HG03520 (cell line): Measurements from ENCODE around the gene APEH.

ENCODE experiments used
- ATAC-seq: cut with Tn5 transposase; IDR thresholded peaks from one replicate; pipeline ENCODE4 v1.9.1; 2021; ENCODE audit warnings: mild to moderate bottlenecking, moderate library complexity; ENCODE audit not compliant: unreplicated experiment

The APEH gene

DNA sequence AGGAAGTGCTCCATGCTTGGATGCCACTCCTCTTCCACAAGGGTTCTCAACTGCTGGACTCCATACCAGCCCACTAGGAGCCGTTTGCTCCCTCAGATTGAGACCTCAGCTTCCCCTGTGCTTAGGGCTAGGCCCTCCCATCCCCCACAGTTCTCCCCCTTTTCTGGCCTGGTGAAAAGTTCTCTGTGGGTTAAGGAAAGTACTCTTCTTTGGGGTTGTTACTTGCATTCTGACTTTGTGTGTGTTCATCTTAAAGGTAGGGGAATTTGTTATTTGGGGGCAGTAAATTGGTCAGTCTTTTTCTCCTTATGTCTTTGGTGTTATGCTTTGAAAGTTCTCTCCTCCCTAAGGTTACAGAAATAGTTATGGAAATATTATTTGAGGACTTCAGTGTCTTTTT lies 24.0 kb upstream of the APEH start:
- ATAC-seq: no peak

DNA sequence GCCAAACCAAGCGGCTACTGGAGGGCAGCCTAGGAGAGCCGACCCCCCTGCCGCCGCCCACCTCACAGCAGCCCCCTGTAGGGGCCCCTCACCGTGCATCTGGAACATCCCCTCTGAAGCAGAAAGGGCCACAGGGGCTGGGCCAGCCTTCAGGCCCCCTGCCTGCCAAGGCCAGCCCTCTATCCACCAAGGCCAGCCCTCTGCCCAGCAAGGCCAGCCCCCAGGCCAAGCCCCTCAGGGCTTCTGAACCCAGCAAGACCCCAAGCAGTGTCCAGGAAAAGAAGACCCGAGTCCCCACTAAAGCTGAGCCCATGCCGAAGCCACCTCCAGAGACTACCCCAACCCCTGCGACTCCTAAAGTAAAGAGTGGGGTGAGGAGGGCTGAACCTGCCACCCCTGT lies 23.5 kb upstream of the APEH start:
- no peak for ATAC-seq

DNA sequence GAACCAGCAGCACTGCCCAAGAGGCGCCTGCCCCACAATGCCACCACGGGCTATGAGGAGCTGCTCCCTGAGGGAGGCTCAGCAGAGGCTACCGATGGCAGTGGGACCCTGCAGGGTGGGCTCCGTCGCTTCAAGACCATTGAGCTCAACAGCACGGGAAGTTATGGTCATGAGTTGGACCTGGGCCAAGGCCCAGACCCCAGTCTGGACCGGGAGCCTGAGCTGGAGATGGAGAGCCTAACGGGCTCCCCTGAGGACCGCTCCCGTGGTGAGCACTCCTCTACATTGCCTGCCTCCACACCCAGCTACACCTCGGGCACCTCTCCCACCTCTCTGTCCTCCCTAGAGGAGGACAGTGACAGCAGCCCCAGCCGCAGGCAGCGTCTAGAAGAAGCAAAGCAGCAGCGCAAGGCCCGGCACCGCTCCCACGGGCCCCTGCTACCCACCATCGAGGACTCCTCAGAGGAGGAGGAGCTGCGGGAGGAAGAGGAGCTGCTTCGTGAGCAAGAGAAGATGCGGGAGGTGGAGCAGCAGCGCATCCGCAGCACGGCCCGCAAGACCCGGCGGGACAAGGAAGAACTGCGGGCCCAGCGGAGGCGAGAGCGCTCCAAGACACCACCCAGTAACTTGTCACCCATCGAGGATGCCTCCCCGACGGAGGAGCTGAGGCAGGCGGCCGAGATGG lies 21.8 kb upstream of the APEH start:
- no peak for ATAC-seq

DNA sequence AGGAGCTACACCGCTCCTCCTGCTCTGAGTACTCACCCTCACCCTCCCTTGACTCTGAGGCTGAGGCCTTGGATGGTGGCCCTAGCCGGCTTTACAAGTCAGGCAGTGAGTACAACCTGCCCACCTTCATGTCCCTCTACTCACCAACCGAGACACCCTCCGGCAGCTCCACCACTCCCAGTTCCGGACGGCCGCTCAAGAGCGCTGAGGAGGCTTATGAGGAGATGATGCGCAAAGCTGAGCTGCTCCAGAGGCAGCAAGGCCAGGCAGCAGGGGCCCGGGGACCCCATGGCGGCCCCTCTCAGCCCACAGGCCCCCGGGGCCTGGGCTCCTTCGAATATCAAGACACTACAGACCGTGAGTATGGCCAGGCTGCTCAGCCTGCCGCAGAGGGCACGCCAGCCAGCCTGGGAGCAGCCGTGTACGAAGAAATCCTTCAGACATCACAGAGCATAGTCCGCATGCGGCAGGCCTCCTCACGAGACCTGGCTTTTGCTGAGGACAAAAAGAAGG lies 21.2 kb upstream of the APEH start:
- ATAC-seq: no peak

DNA sequence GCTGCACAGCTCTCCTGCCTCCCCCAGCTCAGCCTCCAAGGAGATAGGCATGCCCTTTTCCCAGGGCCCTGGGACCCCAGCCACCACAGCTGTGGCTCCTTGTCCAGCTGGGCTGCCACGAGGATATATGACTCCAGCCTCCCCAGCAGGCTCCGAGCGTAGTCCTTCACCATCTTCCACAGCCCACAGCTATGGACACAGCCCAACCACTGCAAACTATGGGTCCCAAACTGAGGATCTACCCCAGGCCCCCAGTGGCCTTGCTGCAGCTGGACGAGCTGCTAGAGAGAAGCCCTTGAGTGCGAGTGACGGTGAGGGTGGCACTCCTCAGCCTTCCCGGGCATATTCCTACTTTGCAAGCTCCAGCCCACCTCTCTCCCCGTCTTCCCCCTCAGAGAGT lies 20.5 kb upstream of the APEH start:
- ATAC-seq: no peak

DNA sequence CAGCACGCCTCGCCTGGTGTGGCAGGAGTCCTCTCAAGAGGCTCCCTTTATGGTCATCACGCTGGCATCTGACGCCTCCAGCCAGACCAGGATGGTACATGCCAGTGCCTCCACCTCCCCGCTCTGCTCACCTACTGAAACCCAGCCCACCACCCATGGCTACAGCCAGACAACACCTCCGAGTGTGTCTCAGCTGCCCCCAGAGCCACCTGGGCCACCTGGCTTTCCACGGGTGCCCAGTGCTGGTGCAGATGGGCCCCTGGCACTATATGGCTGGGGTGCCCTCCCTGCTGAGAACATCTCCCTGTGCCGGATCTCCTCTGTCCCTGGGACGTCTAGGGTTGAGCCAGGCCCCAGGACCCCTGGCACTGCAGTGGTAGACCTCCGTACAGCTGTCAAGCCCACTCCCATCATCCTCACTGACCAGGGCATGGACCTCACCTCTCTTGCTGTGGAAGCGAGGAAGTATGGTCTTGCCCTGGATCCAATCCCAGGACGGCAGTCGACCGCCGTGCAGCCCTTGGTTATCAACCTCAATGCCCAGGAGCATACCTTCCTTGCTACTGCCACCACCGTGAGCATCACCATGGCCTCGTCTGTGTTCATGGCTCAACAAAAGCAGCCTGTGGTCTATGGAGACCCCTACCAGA lies 19.9 kb upstream of the APEH start:
- ATAC-seq: no peak

DNA sequence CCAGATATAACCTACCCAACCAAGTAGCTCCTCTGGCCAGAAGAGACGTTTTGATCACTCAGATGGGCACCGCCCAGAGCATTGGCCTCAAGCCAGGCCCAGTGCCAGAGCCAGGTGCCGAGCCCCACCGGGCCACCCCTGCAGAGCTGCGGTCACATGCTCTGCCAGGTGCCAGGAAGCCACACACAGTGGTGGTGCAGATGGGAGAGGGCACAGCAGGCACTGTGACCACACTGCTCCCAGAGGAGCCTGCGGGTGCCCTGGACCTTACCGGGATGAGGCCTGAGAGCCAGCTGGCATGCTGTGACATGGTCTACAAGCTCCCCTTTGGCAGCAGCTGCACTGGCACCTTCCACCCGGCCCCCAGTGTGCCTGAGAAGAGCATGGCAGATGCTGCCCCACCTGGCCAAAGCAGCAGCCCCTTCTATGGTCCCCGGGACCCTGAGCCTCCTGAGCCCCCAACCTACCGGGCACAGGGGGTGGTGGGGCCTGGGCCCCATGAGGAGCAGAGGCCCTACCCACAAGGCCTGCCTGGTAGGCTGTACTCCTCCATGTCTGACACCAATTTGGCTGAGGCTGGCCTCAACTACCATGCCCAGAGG lies 19.1 kb upstream of the APEH start:
- ATAC-seq: no peak

DNA sequence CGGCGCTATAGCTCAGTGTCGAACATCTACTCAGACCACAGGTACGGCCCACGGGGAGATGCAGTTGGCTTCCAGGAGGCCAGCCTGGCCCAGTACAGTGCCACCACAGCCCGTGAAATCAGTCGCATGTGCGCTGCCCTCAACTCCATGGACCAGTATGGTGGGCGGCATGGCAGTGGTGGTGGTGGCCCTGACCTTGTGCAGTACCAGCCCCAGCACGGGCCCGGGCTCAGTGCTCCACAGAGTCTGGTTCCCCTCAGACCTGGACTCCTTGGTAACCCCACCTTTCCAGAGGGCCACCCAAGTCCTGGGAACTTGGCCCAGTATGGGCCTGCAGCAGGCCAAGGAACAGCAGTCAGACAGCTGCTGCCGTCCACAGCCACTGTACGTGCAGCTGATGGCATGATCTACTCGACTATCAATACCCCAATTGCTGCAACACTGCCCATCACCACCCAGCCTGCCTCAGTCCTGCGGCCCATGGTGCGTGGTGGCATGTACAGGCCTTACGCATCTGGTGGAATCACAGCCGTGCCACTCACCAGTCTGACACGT lies 18.3 kb upstream of the APEH start:
- ATAC-seq: no peak

DNA sequence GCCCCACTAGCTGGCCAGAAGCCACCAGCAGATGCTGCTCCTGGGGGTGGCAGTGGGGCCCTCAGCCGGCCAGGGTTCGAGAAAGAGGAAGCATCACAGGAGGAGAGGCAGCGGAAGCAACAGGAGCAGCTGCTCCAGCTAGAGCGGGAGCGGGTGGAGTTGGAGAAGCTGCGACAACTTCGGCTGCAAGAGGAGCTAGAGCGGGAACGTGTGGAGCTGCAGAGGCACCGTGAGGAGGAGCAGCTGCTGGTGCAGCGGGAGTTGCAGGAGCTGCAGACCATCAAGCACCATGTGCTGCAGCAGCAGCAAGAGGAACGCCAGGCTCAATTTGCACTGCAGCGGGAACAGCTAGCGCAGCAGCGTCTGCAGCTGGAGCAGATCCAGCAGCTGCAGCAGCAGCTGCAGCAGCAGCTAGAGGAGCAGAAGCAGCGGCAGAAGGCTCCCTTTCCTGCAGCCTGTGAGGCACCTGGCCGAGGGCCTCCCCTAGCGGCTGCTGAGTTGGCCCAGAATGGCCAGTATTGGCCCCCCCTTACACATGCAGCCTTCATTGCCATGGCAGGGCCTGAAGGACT lies 17.5 kb upstream of the APEH start:
- no peak for ATAC-seq

DNA sequence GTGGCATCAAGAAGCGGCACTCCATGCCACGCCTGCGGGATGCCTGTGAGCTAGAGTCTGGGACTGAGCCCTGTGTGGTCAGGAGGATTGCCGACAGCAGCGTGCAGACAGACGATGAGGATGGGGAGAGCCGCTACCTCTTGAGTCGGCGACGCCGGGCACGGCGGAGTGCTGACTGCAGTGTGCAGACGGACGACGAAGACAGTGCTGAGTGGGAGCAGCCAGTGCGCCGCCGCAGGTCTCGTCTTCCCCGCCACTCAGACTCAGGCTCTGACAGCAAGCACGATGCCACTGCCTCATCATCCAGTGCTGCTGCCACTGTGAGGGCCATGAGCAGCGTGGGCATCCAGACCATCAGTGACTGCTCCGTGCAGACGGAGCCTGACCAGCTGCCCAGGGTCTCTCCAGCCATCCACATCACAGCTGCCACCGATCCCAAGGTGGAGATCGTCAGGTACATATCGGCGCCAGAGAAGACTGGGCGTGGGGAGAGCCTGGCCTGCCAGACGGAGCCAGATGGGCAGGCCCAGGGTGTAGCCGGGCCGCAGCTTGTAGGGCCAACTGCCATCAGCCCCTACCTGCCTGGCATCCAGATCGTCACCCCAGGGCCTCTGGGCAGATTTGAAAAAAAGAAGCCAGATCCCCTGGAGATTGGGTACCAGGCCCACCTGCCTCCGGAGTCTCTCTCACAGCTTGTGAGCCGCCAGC lies 16.8 kb upstream of the APEH start:
- ATAC-seq: no peak

DNA sequence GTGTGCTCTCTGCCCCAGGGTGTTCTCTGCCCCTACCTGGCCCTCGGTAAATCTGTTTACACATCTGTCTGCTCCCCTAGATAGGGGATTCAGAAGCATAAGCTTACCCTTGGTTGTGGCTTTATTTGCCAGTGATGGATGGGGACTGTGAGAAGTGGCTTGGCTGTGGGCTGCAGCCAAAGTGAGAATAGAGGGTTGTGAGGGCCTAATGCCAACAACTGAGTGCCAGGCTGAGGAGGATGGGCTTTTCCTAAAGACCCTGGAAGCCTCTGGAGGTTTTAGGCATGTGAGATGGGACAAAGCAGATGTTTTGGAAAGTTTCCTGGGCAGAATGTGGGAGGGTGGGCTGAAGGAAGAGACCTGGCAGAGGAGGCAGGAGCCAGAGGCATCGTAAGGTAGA lies 15.4 kb upstream of the APEH start:
- ATAC-seq: no peak

DNA sequence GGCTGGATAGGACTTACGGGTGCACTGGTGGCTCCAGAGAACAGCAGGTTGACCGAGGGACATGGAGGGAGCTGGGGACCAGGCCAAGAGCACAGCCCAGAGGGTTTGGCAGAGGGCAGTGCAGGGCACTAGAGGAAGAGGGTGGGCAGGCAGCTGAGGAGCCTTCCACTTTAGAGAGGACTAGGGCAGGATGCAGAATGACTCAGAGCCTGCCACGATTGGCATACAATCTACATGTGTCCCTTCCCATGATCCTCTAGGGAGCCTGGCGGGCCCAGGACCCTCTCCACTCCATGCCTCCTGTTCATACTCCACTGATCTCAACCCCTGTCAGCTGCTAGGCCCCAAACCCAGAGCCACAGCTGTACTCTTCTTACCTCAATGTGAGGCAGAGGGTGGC lies 14.4 kb upstream of the APEH start:
- ATAC-seq: no peak

DNA sequence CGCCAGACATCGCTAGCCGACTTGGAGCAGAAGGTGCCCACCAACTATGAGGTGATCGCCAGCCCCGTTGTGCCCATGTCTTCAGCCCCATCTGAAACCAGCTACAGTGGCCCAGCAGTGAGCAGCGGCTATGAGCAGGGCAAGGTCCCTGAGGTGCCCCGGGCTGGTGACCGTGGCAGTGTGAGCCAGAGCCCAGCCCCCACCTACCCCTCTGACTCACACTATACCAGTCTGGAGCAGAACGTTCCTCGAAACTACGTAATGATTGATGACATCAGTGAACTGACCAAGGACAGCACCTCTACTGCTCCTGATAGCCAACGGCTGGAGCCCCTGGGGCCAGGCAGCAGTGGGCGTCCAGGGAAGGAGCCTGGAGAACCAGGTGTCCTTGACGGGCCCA lies 12.9 kb upstream of the APEH start:
- no peak for ATAC-seq

DNA sequence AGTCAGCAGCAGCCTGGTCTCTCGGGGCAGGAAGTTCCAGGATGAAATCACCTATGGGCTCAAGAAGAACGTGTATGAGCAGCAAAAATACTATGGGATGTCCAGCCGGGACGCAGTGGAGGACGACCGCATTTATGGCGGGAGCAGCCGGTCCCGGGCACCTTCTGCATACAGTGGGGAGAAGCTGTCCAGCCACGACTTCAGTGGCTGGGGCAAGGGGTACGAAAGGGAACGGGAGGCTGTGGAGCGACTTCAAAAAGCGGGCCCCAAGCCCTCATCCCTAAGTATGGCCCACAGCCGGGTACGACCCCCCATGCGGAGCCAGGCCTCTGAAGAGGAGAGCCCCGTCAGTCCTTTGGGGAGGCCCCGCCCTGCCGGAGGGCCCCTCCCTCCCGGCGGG lies 12.1 kb upstream of the APEH start:
- ATAC-seq: no peak

DNA sequence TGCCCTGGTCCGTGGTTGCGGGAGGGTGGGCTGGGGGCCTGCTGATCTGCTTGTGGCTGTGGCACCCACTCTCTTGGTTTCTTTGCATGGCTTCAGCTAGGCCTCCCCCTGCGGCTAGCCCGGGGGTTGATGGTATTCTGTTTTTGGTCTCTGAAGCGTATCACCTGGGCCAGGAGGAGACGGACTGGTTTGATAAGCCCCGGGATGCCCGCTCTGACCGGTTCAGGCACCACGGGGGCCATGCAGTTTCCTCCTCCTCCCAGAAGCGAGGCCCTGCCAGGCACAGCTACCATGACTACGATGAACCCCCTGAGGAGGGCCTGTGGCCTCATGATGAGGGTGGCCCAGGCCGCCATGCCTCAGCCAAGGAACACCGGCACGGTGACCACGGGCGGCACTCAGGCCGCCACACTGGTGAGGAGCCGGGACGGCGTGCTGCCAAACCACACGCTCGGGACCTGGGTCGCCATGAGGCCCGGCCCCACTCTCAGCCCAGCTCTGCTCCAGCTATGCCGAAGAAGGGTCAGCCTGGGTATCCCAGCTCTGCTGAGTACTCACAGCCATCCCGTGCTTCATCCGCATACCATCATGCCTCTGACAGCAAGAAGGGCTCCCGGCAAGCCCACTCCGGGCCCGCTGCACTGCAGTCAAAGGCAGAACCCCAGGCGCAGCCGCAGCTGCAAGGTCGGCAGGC lies 11.3 kb upstream of the APEH start:
- no peak for ATAC-seq

DNA sequence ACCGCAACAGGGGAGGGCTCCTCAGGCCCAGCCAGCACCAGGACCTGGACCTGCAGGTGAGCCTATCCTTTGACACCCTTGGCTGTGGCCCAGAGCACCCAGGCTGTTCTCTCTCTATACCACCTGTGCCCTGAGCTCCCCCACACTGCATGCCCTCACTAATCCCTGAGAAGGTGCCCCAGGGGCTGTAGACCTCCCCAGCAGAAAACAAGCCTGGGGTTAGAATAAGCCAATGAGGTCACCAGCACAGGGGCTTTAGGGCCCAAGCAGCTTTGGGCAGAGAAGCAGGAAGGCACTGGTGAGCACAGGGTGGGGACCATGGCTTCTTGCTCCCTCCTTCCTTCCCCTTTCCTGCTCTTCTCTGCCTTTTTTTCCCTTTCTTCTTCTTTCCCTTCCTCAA lies 10.3 kb upstream of the APEH start:
- no peak for ATAC-seq

DNA sequence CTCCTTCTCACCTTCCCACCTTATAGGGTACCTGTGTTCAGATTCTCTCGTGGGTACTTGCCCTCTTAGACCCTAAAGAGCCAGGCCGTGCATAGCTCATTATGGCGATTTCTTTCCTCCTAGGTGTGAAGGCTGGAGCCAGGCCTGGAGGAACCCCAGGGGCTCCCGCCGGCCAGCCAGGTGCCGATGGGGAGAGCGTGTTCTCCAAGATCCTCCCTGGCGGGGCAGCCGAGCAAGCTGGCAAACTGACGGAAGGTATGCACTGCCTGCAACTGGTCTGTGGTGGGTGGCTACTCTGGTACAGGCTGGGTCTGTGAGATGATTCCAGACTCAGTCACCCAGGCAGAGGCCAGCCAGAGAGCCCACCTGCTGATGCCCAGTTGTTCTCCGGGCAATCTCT lies 9.9 kb upstream of the APEH start:
- no peak for ATAC-seq

DNA sequence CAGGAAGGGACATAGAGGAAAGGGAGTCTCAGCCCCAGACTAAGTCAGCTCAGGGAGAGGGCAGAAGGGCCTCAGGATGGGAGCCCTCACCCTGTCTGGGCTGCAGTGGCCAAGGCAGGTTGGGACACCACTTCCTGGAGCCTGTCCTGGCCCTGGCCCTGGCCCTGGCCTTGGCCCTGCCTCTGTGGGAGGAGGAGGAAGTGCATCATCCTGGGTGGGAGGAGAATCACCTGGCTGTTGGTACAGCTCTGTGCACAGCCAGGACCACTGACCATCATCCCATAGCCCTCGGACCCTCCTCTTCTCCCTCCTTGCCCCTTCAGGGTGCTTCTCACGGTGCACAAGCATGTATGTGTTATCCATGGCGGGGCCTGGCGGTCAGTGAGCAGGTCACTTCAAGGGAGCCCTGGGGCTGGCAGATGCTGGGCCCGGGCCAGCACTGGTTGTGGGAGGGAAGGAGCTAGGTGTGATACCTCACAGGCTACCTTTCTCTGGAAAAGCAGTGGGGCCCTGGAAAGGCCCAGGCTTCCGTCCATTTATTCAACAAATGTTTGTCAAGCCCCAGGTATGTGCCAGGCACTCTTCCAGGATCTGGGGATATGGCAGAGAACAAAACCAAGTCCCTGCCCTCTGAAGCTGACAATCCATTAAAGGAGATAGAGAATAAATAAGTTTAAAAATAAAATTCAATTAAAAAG lies 8.2 kb upstream of the APEH start:
- no peak for ATAC-seq

DNA sequence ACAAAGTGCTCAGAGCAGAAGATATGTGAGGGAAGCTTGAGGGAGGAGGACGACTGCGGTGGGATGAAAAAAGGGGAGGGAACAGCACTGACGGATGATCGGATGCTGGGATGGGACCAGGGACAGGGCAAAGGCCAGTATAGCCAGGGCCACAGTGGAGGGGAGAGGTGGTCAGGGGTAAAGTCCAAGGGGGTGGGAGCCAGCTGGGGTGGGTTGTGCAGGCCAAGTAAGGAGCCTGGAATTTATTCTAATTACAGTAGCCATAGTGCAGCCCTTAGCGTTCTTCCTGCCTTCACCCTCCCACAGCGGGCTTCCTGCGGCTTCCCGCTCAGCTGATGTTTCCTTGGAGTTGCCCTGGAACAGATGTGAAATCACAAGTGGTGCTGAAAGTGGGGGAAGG lies 7.6 kb upstream of the APEH start:
- no peak for ATAC-seq
